Transverse colon (tissue), 3 donors: Measurements from ENCODE around the gene TMEM187.

ENCODE experiments used
- EP300 ChIP-seq: sonication (generic); formaldehyde crosslinking; IDR thresholded peaks from one replicate; pipeline ENCODE4 v1.6.1; 2017; ENCODE audit warnings: antibody characterized with exemption, low read depth
- TF ChIP-seq, protein P1 (sequence below), 5 experiments: fragments of 200-600 bp in 3 of 5; fragments of 450-650 bp in 2 of 5; sonication (generic) in 3 of 5; IDR thresholded peaks; 1 replicate in 2 of 5; 2 replicates in 3 of 5; pipeline ENCODE4 v1.5.1; 2016 to 2017; ENCODE audit warnings: antibody characterized with exemption in 5 of 5, inconsistent platforms in 3 of 5, mild to moderate bottlenecking in 2 of 5, moderate library complexity in 1 of 5

DNA sequence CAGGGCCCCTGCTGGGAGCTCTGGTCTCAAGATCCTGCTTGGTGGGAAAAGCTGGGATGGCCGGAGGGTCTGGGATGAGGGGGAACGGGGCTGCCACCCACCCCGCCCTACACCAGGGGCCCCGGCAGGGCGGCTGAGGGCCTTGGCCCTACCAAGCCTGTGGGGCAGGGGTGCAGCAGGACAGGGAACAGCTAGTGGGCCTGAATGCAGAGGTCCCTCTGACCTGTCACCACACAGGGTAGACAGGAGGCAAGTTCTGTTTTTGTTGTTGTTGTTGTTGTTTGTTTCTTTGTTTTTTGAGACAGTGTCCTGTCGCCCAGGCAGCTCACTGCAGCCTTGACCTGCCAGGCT, 27.8 kb upstream of the TMEM187 start:
- TF ChIP-seq EP300 = no peak
- TF ChIP-seq, protein P1, sequence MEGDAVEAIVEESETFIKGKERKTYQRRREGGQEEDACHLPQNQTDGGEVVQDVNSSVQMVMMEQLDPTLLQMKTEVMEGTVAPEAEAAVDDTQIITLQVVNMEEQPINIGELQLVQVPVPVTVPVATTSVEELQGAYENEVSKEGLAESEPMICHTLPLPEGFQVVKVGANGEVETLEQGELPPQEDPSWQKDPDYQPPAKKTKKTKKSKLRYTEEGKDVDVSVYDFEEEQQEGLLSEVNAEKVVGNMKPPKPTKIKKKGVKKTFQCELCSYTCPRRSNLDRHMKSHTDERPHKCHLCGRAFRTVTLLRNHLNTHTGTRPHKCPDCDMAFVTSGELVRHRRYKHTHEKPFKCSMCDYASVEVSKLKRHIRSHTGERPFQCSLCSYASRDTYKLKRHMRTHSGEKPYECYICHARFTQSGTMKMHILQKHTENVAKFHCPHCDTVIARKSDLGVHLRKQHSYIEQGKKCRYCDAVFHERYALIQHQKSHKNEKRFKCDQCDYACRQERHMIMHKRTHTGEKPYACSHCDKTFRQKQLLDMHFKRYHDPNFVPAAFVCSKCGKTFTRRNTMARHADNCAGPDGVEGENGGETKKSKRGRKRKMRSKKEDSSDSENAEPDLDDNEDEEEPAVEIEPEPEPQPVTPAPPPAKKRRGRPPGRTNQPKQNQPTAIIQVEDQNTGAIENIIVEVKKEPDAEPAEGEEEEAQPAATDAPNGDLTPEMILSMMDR (IDR thresholded peaks at IDR 0.05) = no peak
